Body of pancreas (tissue), 4 donors: ENCODE data around the gene LILRA2. TPM values are rescaled to one million over a fixed set of nuclear protein-coding genes. Genes with fewer than 3 reads are reported as not detected.

Experiments used
- ATAC-seq: fragments of 150-250 bp; one replicate; pipeline ENCODE4 v1.9.1; 2016
- DNase-seq, 4 donors: peaks; one replicate each; pipeline ENCODE4 v3.0.0-alpha.2; 2019
- H3K27ac ChIP-seq, 4 donors: fragments of 200-600 bp; sonication (generic); 1 replicate in 3 of 4; 2 replicates in 1 of 4; pipeline versions ENCODE4 v1.5.1 to v1.6.1; 2016 to 2019; ENCODE audit warnings: mild to moderate bottlenecking in 1 of 4, mixed read lengths in 1 of 4, moderate library complexity in 1 of 4
- H3K27me3 ChIP-seq, 2 donors: fragments of 200-600 bp; sonication (generic); one replicate each; pipeline ENCODE4 v1.6.0; 2016; ENCODE audit warnings: mild to moderate bottlenecking in 1 of 2
- H3K36me3 ChIP-seq, 2 donors: fragments of 200-600 bp; sonication (generic); replicated peaks in 1 of 2; 2 replicates each; pipeline ENCODE4 v1.5.1; 2016; ENCODE audit warnings: low read depth in 2 of 2; ENCODE audit not compliant: insufficient read depth in 1 of 2
- H3K4me1 ChIP-seq: fragments of 200-600 bp; sonication (generic); one replicate; pipeline ENCODE4 v1.6.0; 2016
- H3K4me3 ChIP-seq, 2 donors: fragments of 200-600 bp; sonication (generic); 1 replicate in 1 of 2; 2 replicates in 1 of 2; pipeline ENCODE4 v1.5.1; 2016 to 2019
- H3K9me3 ChIP-seq, 3 donors: fragments of 200-600 bp; sonication (generic); 1 replicate in 2 of 3; 2 replicates in 1 of 3; pipeline ENCODE4 v1.5.1; 2016
- CTCF ChIP-seq, 7 experiments: fragments of 450-650 bp in 4 of 7; fragments of 200-600 bp in 3 of 7; sonication (generic) in 3 of 7; IDR thresholded peaks; one replicate each; pipeline ENCODE4 v1.5.1; 2016 to 2019; ENCODE audit warnings: antibody characterized with exemption in 7 of 7
- POLR2A ChIP-seq, 3 donors: fragments of 450-650 bp; IDR thresholded peaks; one replicate each; pipeline ENCODE4 v1.6.1; 2016; ENCODE audit warnings: antibody characterized with exemption in 3 of 3, mild to moderate bottlenecking in 2 of 3
- WGBS, 2 donors: methylation state at CpG; one replicate each; pipeline ENCODE4 v1.1.5; 2017; 5-methylcytosine and 5-hydroxymethylcytosine counted together
- intact Hi-C: fragments of 100-400 bp; cut with DNase I; formaldehyde crosslinking; loops from one replicate; pipeline ENCODE4 v1.15.1; 2023
- total RNA-seq, 2 donors: library from RNA; depleted of rRNA; stranded (reverse); fragments of >200 nt; gene quantifications; one replicate each; pipeline ENCODE4 v1.1.0, GENCODE V29; 2016

LILRA2 gene
- total RNA-seq, 2 donors from 2014 or later, result 1.6 TPM; not detected in 1

- ATAC-seq (no peak), DNase-seq (no peak)
- Histone ChIP-seq H3K9me3 (no peaks in the 10 kb centered on the region), H3K4me3 (no peak overlapping the region), H3K27ac (no peak overlapping the region), H3K36me3 (no peaks in the 10 kb centered on the region), H3K27me3 (no peaks in the 10 kb centered on the region), H3K4me1 (no peaks in the 10 kb centered on the region)
- intact Hi-C loops, result no loop called here
- WGBS, 2 donors, result 66 to 75% methylated on average over 7 to 14 of the region's 15 CpGs
- TF ChIP-seq CTCF (IDR thresholded peaks at IDR 0.05), result no peak
- no peak for TF ChIP-seq POLR2A (IDR thresholded peaks at IDR 0.05)
Observed at GRCh38 chr19:54552913-54553310, 20.7 kb upstream of the LILRA2 start.

GRCh38 chr19:54554006-54554405 lies 19.6 kb upstream of the LILRA2 start:
- H3K36me3 ChIP-seq, result no peaks in the 10 kb centered on the region
- WGBS, 2 donors, result 53 to 60% methylated on average over 7 to 10 of the region's 10 CpGs
- ATAC-seq, result no peak

GRCh38 chr19:54554896-54555295 lies 18.7 kb upstream of the LILRA2 start:
- TF ChIP-seq CTCF (IDR thresholded peaks at IDR 0.05), result no peak
- TF ChIP-seq POLR2A (IDR thresholded peaks at IDR 0.05), result no peak
- Histone ChIP-seq H3K36me3 (no peaks in the 10 kb centered on the region), H3K27me3 (no peaks in the 10 kb centered on the region), H3K4me3 (no peak overlapping the region), H3K27ac (no peak overlapping the region), H3K4me1 (no peaks in the 10 kb centered on the region), H3K9me3 (no peaks in the 10 kb centered on the region)
- ATAC-seq, result no peak
- WGBS, 2 donors, result 74 to 77% methylated on average over 8 to 16 of the region's 16 CpGs
- DNase-seq, result no peak
- intact Hi-C loops, result no loop called here

More at GRCh38 chr19:54554006-54554405, 19.6 kb upstream of the LILRA2 start:
- H3K4me1 ChIP-seq, result no peaks in the 10 kb centered on the region
- H3K4me3 ChIP-seq, result no peak overlapping the region
- no peaks in the 10 kb centered on the region for H3K27me3 ChIP-seq
- intact Hi-C loops, result no loop called here
- TF ChIP-seq CTCF (IDR thresholded peaks at IDR 0.05) (no peak), POLR2A (IDR thresholded peaks at IDR 0.05) (no peak)
- no peaks in the 10 kb centered on the region for H3K9me3 ChIP-seq
- no peak for DNase-seq
- H3K27ac ChIP-seq, result no peak overlapping the region

- intact Hi-C loops, result no loop called here
- WGBS, 2 donors, result 40 to 52% methylated on average over 1 of the region's 1 CpG
Observed at GRCh38 chr19:54556194-54556593, 17.4 kb upstream of the LILRA2 start.

More at GRCh38 chr19:54556194-54556593, 17.4 kb upstream of the LILRA2 start:
- TF ChIP-seq CTCF (IDR thresholded peaks at IDR 0.05) (no peak), POLR2A (IDR thresholded peaks at IDR 0.05) (no peak)
- no peaks in the 10 kb centered on the region for H3K27me3 ChIP-seq
- no peaks in the 10 kb centered on the region for H3K9me3 ChIP-seq
- ATAC-seq (no peak), DNase-seq (no peak)
- no peak overlapping the region for H3K27ac ChIP-seq
- no peaks in the 10 kb centered on the region for H3K36me3 ChIP-seq
- H3K4me3 ChIP-seq, result no peak overlapping the region
- no peaks in the 10 kb centered on the region for H3K4me1 ChIP-seq
